Neural crest cell (in vitro differentiated cells): ENCODE measurements around the gene IGF1. TPM values are rescaled to one million over a fixed set of nuclear protein-coding genes. Genes with fewer than 3 reads are reported as not detected.

Source experiments
- DNase-seq: peaks from one replicate; pipeline ENCODE4 v3.0.0; 2021; ENCODE audit warnings: low read depth, mixed read lengths, low spot score
- H3K27ac Mint-ChIP-seq: one replicate; pipeline ENCODE4 v1.8.0; 2021; ENCODE audit warnings: mild to moderate bottlenecking, mixed read lengths; ENCODE audit not compliant: unreplicated experiment
- H3K27me3 Mint-ChIP-seq: 2 replicates; pipeline ENCODE4 v1.8.0; 2021; ENCODE audit warnings: low read depth, mild to moderate bottlenecking, mixed read lengths
- H3K36me3 Mint-ChIP-seq: 2 replicates; pipeline ENCODE4 v1.8.0; 2021; ENCODE audit warnings: low read depth, mild to moderate bottlenecking, mixed read lengths
- H3K4me1 Mint-ChIP-seq: 2 replicates; pipeline ENCODE4 v1.8.0; 2021; ENCODE audit warnings: mixed read lengths
- H3K4me3 Mint-ChIP-seq: one replicate; pipeline ENCODE4 v1.8.0; 2021; ENCODE audit warnings: mild to moderate bottlenecking, mixed read lengths
- H3K9me3 Mint-ChIP-seq: 2 replicates; pipeline ENCODE4 v1.8.0; 2021; ENCODE audit warnings: mixed read lengths
- total RNA-seq: library from RNA; stranded (reverse); gene quantifications from 2 replicates; pipeline ENCODE4 v1.2.1, GENCODE V29; 2021
- TF ChIP-seq, protein P1 (sequence below): fragments of 200-600 bp; sonication (generic); conservative IDR thresholded peaks from 2 replicates; pipeline ENCODE4 v1.5.0; 2021; ENCODE audit warnings: antibody characterized with exemption, mild to moderate bottlenecking

The IGF1 gene
- total RNA-seq, 1 donor from 2014 or later: not detected

DNA sequence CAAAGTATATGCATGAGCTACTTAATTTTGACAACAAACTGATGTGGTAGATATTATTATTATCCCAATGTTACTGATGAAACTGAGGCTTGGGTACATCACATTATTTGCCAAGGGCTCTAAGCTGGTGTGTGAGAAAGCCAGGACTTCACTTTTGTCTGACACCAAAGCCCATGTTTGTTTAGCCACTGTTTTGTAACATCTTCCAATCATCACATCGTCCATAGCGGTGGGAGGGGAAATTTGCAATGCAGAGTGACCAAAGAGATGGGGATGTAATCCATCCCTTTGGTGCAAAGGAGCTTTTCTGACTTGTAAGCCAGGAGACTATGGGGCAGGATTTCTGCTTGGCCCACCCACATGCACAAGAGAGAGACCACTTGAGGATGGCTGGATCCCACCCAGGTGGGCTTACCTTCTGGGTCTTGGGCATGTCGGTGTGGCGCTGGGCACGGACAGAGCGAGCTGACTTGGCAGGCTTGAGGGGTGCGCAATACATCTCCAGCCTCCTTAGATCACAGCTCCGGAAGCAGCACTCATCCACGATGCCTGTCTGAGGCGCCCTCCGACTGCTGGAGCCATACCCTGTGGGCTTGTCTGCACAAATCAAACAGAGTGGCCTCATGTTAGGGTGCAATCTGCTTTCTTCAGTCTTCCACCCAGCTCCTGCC is 61.1 kb downstream of the IGF1 start:
- DNase-seq: no peak
- H3K36me3 Mint-ChIP-seq: no peaks in the 10 kb centered on the region
- H3K27ac Mint-ChIP-seq: no peak overlapping the region
- TF ChIP-seq, protein P1, sequence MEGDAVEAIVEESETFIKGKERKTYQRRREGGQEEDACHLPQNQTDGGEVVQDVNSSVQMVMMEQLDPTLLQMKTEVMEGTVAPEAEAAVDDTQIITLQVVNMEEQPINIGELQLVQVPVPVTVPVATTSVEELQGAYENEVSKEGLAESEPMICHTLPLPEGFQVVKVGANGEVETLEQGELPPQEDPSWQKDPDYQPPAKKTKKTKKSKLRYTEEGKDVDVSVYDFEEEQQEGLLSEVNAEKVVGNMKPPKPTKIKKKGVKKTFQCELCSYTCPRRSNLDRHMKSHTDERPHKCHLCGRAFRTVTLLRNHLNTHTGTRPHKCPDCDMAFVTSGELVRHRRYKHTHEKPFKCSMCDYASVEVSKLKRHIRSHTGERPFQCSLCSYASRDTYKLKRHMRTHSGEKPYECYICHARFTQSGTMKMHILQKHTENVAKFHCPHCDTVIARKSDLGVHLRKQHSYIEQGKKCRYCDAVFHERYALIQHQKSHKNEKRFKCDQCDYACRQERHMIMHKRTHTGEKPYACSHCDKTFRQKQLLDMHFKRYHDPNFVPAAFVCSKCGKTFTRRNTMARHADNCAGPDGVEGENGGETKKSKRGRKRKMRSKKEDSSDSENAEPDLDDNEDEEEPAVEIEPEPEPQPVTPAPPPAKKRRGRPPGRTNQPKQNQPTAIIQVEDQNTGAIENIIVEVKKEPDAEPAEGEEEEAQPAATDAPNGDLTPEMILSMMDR: no peak
- H3K4me3 Mint-ChIP-seq: no peak overlapping the region
- H3K27me3 Mint-ChIP-seq: no peaks in the 10 kb centered on the region
- H3K4me1 Mint-ChIP-seq: no peaks in the 10 kb centered on the region
- H3K9me3 Mint-ChIP-seq: peaks cover 6% of the 10 kb centered on the region

DNA sequence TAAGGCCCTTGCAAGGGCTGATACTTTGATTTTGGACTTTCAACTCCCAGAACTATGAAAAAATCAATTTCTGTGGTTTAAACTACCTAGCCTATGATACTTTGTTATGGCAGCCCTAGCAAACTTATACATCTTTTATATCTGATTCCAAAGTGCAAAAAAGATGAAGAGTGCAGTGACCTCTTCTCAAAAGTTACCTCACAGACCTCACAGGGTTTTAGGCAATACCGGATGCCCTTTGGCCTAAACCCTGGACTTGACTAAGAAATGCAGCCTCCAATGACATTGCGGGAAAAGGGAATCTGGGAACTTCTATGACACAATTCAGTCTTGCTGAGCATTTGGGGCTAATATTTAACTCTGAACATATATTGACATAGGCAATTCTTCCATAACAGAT is 63.3 kb downstream of the IGF1 start:
- no peaks in the 10 kb centered on the region for H3K4me1 Mint-ChIP-seq
- no peak overlapping the region for H3K4me3 Mint-ChIP-seq
- H3K27ac Mint-ChIP-seq: no peak overlapping the region
- TF ChIP-seq, protein P1: no peak
- peaks cover 6% of the 10 kb centered on the region for H3K9me3 Mint-ChIP-seq
- H3K27me3 Mint-ChIP-seq: no peaks in the 10 kb centered on the region
- H3K36me3 Mint-ChIP-seq: no peaks in the 10 kb centered on the region
- no peak for DNase-seq

DNA sequence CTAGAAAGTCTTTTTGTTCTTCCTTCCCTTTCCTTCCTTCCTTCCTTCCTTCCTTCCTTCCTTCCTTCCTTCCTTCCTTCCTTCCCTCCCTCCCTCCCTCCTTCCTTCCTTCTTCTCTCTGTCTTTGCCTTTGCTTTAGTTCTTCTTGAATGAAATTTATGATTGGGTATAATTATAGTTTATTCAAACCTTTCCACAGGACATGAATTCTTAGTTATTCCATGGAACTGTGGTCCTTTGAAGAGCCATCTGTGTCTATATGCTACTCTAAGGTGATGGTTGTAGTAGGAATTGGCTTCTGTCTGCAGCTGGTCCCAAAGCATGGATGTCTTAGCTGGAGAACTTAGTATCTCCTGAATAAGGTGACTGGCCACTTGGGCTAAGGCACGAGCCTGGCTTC is 64.8 kb downstream of the IGF1 start:
- Mint-ChIP-seq H3K4me1 (no peaks in the 10 kb centered on the region), H3K4me3 (no peak overlapping the region), H3K27ac (no peak overlapping the region), H3K27me3 (no peaks in the 10 kb centered on the region), H3K9me3 (peaks cover 6% of the 10 kb centered on the region), H3K36me3 (no peaks in the 10 kb centered on the region)
- TF ChIP-seq, protein P1: no peak
- DNase-seq: no peak

DNA sequence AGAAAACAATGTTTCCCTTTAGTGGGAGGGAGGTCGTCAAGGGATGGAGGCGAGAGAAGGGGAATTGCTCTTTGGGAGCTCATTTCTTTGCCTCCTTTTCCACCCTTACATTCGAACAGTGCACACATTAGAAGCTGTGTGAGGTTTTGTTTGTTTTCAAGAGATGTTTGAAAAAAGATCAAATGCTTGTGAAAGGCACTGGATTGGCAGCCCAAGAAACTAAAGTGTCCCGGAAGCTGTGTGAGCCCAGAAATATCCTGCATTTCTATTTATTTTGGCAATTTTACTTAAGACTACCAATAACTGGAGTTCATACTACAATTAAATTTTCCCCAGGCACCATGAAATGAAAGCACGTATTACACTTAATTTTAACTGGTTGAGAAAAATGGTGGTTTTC is 67.0 kb downstream of the IGF1 start:
- peaks cover 3% of the 10 kb centered on the region for H3K27me3 Mint-ChIP-seq
- peaks cover 6% of the 10 kb centered on the region for H3K9me3 Mint-ChIP-seq
- no peaks in the 10 kb centered on the region for H3K36me3 Mint-ChIP-seq
- H3K27ac Mint-ChIP-seq: no peak overlapping the region
- no peak for DNase-seq
- no peak overlapping the region for H3K4me3 Mint-ChIP-seq
- TF ChIP-seq, protein P1: no peak
- no peaks in the 10 kb centered on the region for H3K4me1 Mint-ChIP-seq

DNA sequence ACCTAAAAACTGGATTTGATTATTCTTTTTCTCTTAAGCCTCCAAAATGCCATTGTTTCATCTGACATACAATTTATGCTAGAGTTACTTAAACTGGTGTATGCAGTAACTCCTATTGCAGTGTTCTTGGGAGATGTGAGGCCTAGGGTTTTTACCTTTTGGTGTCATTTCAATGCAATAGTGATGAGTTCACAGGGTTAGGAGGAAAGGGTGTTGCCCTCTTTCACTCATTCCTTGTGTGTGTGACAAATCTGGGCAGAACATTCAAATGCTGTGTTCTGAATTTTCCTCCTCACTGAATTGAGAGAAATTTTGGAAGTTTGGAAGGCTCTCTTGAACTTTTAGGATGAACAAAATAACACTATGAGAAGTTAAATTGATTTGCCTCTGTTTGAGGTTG is 69.9 kb downstream of the IGF1 start:
- Mint-ChIP-seq H3K27ac (no peak overlapping the region), H3K4me1 (peaks cover 5% of the 10 kb centered on the region), H3K9me3 (peaks cover 3% of the 10 kb centered on the region), H3K36me3 (no peaks in the 10 kb centered on the region), H3K4me3 (no peak overlapping the region), H3K27me3 (peaks cover 3% of the 10 kb centered on the region)
- TF ChIP-seq, protein P1: no peak
- DNase-seq: no peak
